ENCODE data around the gene SULT4A1.
"Not testable (repeated sequence)": the region's sequence is repeated elsewhere in the genome, so short reads cannot be mapped to it uniquely, and the experiment has no call there.

The SULT4A1 gene

DNA sequence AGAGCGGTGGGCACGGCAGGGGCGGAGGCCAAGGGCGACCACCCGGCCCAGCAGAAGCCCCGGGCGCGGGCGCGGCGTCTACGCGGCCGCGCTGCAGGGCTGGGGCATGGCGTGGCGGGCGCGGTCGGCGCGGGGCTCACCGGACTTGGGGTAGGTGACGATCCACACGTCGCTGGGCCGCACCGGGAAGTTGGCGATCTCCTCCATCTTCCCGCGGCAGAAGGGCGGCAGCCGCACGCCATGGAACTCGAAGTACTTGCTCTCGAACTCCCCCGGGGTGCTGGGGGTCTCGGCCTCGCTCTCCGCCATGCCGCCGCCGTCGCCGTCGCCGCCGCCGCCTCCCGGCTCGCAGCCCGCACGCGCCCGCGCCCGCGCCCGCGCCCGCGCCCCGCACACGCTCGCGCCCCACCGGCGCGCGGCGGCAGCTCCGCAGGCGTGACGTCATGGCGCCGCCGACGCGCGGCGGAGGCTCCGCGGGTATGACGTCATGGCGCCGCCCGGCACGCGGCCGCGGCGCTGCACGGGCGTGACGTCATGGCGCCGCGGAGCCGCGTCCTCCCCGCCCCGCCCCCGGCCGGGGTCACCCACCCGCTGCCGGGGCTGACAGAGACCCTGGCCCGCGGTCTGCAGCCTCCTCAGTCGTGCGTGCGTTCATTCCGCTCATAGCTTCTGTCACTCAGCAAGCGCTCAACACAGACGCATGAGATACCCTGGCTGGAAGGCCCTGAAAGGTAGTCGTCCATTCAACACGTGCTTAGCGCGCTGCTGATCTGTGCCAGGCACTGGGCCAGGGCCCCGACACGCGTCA is at the start of gene SULT4A1:
Gene SULT4A1 (minus strand): TSS at position 440 of the 808 bp plus-strand sequence. CDS start 131 bp downstream, at position 309.
- DNase-seq, result no peak

GRCh38 chr22:43911351-43911750 is 49.0 kb upstream of the SULT4A1 start:
- DNase-seq, result no peak

GRCh38 chr22:43910178-43910695 is 47.9 kb upstream of the SULT4A1 start:
- no peak for DNase-seq

GRCh38 chr22:43909708-43910107 is 47.4 kb upstream of the SULT4A1 start:
- no peak for DNase-seq

DNA sequence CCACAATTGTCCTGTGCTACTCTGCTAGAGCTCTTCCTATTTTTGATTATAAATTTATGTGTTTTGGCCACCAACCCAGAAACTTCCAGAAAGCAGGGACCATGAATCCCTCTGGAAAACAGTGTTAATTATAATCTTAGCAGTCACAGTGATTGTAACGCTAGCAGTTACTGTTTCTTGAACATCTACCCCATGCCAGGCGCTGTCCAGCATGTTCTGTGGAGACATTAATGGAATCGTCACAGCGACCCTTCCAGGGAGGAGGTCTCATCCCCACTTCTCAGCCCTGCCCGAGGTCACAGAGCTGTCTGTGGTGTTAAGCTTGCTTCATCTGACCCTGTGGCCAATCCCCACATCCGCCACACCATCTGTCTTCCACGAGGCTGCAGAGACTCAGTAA is 43.4 kb upstream of the SULT4A1 start:
- DNase-seq, result no peak

GRCh38 chr22:43904412-43904811 is 42.1 kb upstream of the SULT4A1 start:
- DNase-seq, result not testable (repeated sequence)

DNA sequence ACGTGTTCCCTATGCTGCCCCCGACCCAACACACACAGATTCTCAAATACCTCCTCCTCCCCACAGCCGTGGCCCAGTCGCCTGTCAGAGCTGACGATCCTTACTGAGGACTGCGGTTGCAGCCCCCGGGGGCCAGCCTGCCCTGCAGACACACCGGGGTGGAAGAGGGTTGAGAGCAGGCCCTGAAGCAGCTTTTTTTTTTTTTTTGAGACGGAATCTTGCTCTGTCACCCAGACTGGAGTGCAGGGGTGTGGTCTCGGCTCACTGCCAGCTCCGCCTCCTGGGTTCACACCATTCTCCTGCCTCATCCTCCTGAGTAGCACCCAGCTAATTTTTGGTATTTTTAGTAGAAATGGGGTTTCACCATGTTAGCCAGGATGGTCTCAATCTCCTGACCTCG is 40.7 kb upstream of the SULT4A1 start:
- DNase-seq, result not testable (repeated sequence)

DNA sequence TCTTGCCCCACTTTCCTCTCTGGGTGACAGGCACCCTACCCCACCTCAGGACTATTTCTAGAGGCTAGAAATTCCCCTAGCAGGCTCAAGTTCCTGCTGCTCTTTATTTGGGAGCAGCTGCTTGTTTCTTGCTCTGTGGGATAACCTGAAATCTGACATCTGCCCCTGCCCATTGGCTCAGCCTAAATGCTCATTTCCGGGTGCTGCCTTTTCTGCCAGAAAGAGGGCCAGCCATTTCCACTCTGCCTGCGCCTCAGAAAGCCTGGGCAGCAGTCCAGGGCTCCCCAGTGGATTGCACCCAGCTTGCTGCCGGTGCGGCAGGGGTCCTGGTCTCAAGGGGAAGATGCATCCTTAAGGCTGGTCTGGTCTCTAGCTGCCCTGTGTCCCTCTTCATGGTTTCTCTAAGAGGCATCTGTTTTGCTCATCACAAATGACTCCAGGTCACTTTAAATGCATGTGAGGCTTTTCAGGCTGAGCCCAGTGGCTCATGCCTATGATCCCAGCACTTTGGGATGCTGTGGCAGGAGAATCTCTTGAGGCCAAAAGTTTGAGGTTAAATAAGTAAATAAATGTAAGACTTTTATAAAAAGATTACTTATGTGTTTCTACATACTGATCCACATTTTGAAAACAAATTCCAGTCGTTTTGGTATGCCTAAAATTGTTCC is 39.8 kb upstream of the SULT4A1 start:
- no peak for DNase-seq

DNA sequence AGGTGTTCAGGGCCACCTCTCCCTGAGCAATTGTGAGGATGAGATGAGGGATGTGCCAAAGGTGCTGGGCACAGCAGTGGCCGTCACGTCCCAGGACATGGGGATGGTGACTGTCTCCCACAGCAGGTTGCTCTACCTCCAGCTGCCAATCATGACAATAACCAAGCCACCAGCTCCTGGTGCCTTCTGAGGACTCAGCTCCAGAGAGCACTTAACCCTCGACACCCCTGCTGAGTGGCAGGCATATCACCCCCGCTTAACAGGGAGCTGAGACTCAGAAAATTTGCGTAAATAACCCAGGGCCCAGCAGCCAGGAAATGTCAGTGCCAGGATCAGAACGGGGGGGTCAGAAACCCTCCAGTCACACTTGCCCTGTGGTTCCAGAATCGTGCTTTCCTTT is 37.9 kb upstream of the SULT4A1 start:
- no peak for DNase-seq

DNA sequence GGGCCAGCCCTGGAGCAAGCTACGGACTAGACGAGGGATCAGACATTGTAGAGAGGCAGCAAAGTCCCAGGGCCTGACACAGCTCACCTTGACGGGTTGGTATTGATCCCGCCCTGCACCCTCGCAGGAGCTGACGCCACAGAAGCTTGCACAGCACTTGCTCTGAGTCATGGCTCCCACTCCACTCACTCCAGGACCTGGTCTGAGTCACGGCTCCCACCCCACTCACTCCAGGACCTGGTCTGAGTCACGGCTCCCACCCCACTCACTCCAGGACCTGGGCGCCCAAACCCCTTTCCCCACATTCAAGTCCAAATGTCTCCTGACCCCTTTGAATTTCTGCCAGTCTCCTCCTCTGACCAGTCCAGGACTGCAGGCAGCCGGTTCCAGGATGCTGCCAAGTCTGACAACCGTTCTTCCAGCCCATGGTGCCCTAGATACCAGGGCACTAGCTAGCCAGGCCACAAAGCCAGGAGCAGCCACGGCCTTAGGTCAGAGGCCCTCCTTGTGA is 35.5 kb upstream of the SULT4A1 start:
- DNase-seq, result no peak

- DNase-seq, result no peak
These were observed 33.8 kb upstream of the SULT4A1 start for GRCh38 chr22:43895986-43896645.

GRCh38 chr22:43894122-43894521 is 31.8 kb upstream of the SULT4A1 start:
- DNase-seq, result no peak

DNA sequence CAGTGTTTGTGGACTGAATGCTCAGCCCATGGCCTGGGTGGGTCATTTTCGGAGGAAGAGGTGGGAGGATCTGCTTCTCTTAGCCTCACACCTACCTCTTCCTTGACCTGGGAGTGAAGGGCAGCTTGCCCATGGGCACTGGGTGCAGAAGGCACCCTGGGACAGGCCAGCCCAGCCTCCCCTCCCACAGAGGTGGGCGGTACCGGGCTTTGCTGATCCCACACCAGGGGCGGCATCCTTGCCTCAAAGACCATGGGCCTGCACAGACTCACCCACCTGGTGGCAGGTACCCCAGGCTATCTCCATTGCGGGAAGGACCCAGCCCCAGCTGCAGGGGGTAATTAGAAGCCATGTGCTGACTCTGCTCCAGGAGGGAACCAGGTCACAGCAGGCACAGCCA is 31.0 kb upstream of the SULT4A1 start:
- no peak for DNase-seq

- DNase-seq, result no peak
These were observed 30.0 kb upstream of the SULT4A1 start for GRCh38 chr22:43892183-43892894.

DNA sequence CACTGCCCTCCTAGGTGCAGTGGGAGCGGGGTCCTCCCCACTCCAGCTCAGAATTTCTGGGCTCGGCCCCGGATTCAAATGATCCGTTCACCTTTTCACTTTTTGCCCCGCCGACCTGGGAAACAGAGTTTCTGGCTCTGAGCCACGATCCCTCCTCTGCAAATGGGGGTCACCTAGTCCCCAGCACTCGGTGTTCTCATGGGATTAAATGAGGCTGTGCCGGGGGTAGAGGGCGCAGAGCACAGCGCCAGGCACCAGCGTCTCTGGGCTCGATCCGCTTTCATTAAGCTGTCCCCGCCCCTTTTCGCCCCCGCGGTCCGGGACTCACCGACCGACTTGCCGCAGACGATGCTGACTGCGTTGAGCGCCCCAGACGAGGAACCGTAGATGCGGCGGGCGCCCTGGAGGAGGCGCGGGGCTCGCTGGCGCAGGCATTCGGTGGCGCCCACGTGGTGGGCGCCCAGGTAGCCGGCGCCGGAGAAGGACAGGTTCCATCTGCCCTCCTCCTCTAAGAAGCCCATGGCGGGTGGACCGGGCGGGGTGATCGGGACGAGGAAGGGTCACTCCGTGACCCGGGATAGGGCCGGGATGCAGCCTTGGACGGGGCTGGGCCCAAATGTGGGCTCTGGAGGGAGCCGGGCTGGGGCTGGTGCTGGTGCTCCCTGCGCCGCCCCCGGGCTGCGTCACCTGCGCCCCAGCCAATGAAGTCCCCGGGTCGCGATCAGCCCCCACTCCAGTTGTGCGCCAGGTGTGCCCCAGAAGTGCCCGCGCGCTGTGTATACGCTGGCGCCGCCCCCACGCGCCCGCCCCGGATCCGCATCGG is 29.3 kb upstream of the SULT4A1 start, which contains the start of gene PNPLA5:
Gene PNPLA5 (minus strand): TSS at position 654 of the 823 bp plus-strand sequence. CDS start 133 bp downstream, at position 521.
- DNase-seq, result no peak

- no peak for DNase-seq
These were observed 28.6 kb upstream of the SULT4A1 start for GRCh38 chr22:43890901-43891331.

DNA sequence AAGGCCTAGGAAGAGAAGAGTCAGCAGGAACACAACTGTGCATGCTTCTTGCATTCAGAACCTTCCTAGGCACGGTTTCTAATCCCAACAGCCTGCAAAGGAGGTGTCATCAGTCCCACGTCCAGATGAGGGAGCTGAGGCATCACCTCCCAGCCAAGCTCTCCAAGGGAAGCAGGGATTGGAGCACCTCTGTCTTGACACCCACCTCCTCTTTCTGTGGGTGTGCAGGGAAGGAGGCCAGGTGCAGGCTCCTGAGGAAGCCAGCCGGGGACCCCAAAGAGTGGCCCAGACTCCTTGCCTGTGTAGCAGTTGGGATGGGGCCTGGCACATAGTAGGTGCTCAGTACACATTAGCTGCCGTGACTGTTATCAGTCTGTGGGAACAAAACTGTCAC is 27.5 kb upstream of the SULT4A1 start:
- no peak for DNase-seq

GRCh38 chr22:43889201-43889859 is 27.0 kb upstream of the SULT4A1 start:
- no peak for DNase-seq

DNA sequence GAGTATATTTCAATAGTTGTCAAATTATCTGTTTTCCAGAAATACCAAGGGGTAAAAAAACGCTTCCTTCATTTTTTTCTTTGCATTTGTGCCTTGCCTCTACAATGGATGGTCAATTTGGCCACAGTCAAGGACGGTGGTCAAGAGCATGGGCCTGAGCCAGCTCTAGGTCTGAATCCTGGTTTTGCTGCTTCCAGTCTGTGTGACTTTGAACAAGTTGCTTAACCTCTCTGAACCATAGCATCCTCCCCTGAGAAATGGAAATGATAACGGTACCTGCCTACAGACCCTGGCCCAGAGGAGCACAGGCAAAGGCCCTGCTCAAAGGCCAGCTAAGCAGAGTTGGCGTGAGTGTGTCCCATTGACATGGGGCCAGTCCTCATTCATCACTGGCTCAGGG is 26.4 kb upstream of the SULT4A1 start:
- no peak for DNase-seq

DNA sequence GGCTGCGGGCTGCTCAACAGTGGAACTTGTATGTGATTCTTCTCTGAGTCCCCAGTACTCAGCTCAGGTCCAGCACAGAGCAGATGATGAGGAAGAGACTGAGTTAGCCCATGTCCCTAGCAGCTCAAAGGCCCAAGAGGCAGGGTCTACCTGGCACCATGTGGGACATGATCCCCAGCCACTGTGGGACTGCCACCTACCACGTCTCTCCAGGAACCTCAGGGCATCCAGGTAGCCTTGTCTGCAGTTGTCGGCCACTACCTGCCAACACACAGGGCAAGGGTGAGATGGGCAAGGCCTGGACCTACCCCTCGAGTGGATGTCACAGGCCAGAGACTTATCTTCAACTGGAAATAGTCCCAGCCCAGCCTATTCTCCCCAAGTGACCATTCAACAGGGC is 25.1 kb upstream of the SULT4A1 start:
- no peak for DNase-seq

DNA sequence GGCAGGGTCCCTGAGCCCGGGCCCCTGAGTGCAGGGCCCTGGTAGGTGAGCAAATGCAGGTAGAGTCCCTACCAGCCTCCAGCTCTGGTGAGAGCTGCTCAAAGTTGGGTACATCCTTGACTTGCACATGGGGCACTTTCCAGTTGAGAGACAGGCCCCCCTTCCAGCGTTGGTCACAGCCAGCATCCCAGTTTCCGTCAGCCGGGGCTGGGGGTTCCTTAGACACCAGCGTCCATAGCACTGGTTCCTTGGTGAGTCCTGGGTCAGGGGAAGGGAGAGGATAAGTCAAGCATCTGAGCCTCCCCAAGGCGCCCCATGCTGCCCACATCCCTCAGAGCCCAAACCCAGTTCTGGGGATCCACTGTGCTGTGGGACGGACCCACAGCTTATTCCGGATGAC is 23.9 kb upstream of the SULT4A1 start:
- DNase-seq, result no peak
